Measurements from ENCODE around the gene PNPLA2.

Gene PNPLA2

DNA sequence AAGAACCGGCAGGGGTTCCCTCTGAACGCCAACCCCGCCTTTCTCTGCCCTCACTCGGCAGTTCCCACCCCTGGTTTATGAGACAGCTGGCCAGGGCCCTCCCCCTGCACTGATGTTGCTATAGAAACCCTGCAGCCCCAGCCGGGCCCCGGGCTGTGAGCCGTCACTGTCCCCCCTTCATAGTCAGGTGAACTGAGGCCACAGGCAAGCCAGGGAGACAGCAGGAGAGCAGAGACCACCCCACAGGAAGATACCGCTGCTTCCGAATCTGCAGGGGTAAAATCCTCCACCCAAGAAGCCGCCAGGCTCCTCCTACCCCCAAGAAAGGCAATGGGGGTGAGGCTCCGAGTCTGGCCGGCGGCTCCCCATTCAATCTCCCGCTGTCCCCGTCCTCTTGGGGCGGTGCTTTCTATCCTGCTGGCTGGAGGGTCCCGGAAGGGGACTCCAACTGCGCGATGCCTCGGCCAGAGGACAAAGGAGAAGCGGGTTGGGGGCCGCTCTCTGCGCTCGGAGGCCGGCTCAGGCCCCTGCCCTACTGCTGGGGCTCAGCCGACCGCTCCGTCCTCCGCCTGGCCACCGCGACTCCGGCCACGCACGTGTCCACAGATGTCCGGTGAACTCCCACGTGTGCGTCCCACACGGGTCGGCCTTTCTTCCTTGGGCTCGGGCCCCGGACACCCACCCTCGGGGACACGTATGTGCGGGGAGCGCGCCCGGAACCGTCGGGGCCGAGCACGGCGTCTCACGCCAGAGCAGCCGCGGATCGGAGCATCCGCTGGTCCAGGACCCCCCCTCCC is 21.2 kb upstream of the PNPLA2 start:
- DNase-seq (ENCODE audit: low read depth in 3 of 3): peak; percentile 55 to 81 (median 55)

- peak; percentile 66 to 83 (median 69) for DNase-seq (ENCODE audit: low read depth in 3 of 3)
Observed at GRCh38 chr11:798093-798713, 20.5 kb upstream of the PNPLA2 start, which contains the start of gene SLC25A22. TSS of gene SLC25A22 (minus strand) at chr11:798281. CDS start at chr11:795006, 3,275 bp downstream.

DNA sequence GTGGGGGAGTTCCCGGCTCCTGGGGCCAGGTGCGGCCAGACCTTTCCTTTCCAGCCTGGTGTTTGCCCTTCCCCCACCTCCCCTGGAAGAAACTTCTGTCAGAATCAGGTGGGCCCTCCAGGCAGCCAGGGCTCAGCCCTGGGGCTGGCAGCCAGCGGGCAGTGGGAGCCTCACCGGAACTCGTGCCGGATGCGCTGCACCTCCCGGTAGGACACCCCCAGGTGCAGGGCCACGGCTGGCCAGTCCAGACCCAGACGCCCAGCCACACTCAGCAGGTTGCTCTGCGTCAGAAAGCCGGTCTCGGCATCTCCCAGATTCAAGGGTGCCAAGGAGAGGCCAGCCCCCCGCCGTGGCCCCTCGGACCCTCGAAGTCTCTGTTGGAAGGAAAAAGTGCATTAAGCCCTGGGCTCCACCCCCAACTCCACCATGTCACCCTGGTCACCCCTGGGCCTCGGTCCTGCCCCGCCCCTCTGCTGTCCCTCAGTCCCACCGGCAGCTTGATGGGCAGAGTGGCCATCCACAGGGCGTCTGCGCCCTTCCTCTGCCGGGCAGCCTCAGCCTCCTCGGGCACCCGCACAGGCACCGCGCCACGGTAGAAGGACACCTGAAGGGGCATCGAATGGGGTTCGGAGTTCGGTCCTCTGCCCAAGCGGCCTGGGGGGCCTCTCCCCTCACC is 18.9 kb upstream of the PNPLA2 start:
- DNase-seq (ENCODE audit: low read depth in 3 of 3): no peak

GRCh38 chr11:800473-800872 is 18.2 kb upstream of the PNPLA2 start:
- no peak for DNase-seq (ENCODE audit: low read depth in 3 of 3)

DNA sequence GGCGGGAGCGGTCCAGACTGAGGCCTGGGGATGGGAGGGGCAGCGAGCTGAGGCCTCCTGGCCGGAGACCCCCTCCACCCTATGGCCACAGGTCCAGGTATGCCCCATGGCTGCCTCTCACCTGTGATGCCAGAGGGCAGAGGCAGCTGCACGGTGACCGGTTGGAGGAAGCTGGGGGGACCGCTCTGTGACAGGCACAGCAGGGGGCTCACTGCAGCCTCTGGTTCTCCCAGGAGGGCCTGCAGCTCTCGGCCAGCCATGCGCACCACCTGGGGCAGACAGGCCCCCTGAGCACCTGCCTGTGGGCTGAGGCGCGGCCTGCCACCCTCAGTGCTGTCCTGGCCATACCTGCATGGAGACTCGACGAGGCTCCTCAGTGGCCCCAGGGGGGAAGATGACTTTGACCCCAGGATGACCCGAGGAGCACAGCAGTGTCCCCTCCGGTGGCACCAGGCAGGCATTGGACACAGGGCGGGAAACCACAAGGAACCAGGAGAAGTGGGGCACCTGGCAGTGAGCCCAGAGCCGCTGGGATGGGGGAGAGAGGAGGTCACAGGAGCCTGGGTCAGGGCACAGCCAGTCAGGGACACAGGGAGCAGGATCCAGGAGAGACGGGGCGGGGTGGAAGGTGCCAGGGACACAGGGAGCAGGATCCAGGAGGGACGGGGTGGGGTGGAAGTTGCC is 17.5 kb upstream of the PNPLA2 start:
- no peak for DNase-seq (ENCODE audit: low read depth in 3 of 3)

DNA sequence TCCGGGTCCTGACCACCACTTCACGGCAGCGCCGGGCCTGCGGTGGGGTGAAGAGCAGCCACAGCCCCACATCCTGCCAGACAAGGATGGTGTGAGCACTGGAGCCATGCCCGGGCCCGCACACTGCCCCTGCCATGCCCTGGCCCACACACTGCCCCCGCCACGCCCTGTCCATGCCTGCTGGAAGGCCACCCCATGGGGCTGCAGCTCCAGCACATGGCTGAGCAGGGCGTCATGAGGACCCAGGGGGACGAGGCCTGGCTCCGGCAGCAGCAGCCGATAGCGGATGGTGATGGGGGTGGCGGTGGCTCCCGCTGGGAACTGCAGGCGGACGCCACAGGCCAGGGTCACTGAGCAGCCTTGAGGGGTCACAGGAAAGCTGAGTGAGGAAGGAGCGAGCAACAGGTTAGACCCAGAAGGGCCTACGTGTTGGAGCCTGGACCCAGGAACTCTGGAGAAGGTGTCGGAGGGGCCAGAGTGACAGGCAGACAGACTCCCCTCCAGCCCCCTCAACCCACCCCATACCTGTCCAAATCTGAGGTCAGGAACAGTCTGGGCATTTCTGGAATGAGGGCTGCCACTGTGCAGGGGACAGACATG is 16.6 kb upstream of the PNPLA2 start:
- DNase-seq (ENCODE audit: low read depth in 3 of 3): no peak

DNA sequence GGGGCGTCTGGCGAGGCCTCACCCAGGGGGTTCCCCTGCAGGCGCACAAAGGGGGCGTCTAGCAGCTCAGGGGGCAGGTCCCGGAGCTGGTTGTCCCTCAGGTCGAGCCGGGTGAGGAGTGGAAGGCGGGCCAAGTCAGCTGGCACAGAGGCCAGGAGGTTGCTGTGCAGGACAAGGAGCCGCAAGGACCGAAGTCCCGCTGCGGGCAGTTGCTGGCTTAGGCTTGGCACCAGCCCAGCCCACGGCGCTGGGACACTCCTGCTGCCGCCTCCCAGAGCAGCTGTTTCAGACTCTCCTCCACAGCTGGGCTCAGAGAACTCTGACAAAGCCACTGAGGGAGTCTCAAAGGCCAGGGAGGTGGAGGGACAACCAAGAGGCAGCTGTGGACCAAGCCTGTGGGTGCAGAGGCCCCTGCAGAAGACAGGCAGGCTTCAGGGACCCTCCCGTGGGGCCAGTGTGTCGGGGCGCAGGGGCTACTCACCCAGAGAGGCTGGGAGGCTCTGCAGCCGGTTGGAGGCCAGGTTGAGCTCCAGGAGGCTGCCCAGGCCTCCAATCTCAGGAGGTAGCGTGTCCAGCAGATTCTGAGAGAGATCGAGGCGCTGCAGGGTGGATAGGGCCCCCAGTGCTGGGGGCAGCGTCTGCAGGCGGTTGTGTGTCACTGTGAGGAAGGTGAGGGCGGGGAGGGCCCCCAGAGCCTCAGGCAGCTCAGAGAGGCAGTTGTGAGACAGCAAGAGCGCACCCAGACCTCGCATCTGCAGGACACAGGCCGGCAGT is 15.8 kb upstream of the PNPLA2 start:
- no peak for DNase-seq (ENCODE audit: low read depth in 3 of 3)

DNA sequence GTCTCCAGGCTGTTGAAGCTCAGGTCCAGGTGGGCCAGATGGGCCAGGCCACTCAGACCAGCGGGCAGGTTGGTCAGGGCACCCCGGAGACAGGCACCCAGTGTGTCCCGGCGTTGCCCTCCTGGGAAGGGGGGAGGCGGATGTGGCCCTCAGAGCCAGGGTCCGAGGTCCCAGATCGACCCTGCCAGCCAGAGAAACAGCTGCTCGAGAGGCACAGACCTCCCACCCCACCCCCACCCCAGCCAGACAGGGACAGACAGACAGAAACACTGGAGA is 15.3 kb upstream of the PNPLA2 start:
- no peak for DNase-seq (ENCODE audit: low read depth in 3 of 3)

DNA sequence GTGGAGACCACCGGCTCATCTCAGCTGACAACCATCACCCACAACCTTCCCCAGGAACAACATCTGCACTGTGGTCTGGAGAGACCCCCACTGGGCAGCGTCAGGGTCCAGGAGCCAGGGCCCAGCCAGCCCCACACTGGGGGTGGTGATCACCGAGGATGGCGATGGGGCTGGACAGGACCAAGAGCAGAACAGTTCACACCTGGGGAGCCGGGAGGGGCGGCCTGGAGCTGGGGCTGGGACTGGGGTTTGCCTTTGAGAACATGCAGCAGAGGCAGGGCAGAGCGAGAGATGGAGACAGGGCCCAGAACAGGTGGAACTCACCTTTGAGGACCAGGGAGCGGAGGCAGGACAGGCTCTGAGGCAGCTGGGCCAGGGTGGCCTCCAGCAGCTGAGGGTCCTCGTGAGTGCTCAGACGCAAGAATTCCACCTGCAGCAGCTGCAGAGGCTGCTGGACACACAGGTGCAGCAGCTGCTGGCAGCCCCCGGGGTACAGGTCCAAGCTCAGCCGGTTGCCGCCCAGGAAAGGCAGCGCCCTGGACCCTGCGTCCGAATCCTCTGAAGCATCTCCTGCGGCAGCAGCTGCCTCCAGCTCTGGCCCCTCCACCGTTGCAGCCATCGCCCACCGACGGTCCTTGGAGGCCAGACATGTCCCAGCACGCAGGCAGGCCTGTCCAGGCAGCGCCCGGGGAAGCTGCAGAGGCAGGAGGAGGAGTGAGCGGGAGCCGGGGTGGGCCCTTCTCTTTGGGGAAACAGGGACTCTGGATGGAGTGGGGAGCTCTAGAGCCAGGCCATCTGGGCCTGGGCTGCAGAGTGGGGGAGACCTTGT is 14.7 kb upstream of the PNPLA2 start:
- no peak for DNase-seq (ENCODE audit: low read depth in 3 of 3)

GRCh38 chr11:804599-804964 is 14.1 kb upstream of the PNPLA2 start:
- DNase-seq (ENCODE audit: low read depth in 3 of 3): no peak

DNA sequence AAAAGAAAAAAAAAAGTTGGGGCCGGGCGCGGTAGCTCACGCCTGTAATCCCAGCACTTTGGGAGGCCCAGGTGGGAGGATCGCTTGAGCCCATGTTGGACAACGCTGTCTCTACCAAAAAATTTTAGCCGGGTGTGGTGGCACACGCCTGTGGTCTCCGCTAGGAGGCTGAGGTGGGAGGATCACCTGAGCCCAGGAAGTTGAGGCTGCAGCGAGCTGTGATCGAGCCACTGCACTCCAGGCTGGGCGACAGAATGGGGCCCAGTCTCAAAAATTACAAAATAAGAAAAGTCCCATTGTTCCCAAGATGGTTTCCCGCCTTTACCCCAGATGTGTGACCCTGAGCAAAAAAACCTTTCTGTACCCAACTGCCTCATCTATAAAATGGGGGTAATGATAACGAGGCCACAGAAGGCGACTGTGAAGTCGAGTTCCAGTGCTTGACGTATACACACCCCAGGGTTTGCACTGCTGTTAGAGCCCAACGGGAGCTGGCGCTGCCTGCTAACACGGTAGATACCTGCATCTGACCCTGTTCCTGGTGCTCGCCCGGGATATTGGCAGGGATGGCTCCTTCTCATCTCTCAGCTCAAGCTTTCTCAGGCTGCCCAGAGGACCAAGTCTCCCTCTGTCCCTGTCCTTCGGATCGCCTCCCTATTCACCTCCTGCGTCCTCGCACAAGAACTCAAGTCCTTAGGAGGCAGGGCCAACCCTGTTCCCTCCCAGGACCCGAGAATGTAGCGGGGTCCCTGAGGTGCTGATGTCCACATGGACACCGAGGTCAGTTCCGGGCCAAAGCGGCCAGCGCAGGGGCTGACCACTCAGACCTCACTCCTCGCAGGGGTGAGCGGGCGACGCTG is 10.1 kb upstream of the PNPLA2 start:
- no peak for DNase-seq (ENCODE audit: low read depth in 3 of 3)

DNA sequence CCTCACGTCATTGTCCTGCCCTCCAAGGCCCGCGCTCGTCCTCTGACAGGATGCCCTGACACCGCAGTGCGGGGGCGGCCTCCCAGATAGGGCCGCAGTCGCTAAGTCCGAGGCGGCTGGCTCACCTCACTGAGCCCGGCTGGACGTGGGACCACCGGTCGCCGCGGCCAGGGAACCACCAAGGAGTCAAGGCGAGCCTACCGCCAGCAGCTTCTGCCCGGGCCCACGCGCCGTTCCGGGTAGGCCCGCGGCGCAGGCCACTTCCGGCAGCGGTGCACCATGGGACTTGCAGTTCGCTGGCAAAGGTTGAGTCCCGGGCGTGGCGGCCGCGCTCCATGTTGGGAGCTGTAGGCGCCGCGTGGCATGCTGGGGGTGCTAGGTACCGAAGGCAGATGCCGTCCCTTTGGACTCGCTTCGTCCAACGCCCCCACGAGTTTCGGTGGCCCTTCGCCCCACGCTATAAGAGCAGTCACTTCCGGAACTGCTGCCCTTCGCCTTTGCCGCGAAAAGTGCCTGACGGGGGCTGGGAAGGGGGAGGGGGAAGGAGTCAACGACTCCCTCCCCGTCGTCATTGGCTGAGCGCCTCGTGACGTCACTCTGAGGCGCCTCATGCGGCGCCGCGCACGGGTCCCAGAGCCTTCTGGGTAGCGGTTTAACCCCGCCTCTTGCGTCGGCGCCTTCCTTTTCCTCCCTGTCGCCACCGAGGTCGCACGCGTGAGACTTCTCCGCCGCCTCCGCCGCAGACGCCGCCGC is 9.3 kb upstream of the PNPLA2 start, which contains the start of gene RPLP2:
TSS of gene RPLP2 (plus strand) at position 681 of the 753 bp plus-strand sequence. CDS start 268 bp downstream, outside the sequence.
- peak; percentile 95 to 98 (median 96) for DNase-seq (ENCODE audit: low read depth in 3 of 3)

- DNase-seq (ENCODE audit: low read depth in 3 of 3): no peak
Observed at GRCh38 chr11:810040-810567, 8.6 kb upstream of the PNPLA2 start.

- no peak for DNase-seq (ENCODE audit: low read depth in 3 of 3)
Observed at GRCh38 chr11:811446-812245, 7.1 kb upstream of the PNPLA2 start.

DNA sequence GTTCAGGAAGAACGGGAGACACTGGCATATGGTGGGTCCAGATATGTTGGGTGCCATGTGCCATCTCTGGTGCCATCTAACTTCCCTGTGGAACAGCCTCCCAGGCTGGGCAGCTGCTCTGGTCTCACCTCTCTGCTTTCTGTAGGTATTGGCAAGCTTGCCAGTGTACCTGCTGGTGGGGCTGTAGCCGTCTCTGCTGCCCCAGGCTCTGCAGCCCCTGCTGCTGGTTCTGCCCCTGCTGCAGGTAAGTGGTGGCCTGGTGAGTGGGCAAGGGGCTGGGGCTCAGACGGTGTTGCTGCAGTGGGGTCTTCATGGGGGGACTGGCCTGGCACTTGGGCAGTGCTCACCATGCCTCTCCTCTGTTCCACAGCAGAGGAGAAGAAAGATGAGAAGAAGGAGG is 6.3 kb upstream of the PNPLA2 start:
- no peak for DNase-seq (ENCODE audit: low read depth in 3 of 3)

GRCh38 chr11:813072-813455 is 5.7 kb upstream of the PNPLA2 start:
- no peak for DNase-seq (ENCODE audit: low read depth in 3 of 3)

DNA sequence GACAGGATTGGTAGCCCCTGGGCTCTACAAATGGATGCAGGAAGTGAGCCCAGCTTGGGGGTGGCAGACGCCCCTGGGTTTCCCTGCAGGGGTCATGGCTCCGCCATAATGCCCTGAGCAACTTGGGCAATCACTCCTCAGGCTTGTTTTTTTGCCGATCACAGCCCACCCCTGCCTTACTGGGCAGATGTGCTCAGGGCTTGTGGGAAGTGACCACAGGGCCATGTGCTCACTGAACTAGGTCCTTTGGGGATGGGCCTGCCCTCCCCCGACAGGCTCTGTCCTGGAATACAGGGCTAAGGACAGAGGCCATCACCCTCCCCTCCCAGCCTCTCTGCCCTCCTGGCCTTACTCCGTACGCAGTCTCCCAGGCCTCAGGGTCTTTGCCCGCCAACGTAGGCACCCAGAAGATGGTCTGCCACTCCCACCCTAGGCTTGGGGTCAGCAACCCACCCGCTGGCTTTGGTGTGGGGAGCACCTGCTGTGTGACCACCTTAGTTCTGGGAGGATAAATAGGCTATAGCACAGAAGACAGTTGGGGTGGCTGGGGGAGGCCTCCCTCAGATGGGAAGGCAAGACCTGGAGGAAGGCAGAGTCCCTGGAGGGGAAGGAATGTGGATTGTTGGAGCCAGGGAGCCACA is 5.1 kb upstream of the PNPLA2 start:
- DNase-seq (ENCODE audit: low read depth in 3 of 3): no peak
